ENCODE measurements around the gene HABP2. TPM values are rescaled to one million over a fixed set of nuclear protein-coding genes. Genes with fewer than 3 reads are reported as not detected.

The HABP2 gene
- total and polyA plus RNA-seq, 2 of the 4 experiments (the other 2 are of a cell fraction), result not detected

GRCh38 chr10:113631684-113632367 is 79.0 kb downstream of the HABP2 start:
- no CpG with 5 or more reads among the region's 6 CpGs for WGBS, 2 experiments (ENCODE audit: extremely low coverage in 2 of 2, insufficient read length in 1 of 2)
- no peak for DNase-seq

More at GRCh38 chr10:113631684-113632367, 79.0 kb downstream of the HABP2 start:
- Histone ChIP-seq H2AFZ (replicated peaks; ENCODE audit: low read length, poor library complexity) (no peak overlapping the region), H2BK120ac (ENCODE audit: low read depth, low read length) (no peak overlapping the region), H3K4me3 (ENCODE audit: insufficient read depth, low read depth, low read length) (no peak overlapping the region), H3K4me2 (ENCODE audit: low read depth, low read length) (no peak overlapping the region), H3K56ac (ENCODE audit: extremely low read depth, insufficient read depth, low read length) (no peak overlapping the region), H2BK15ac (ENCODE audit: low read depth, low read length) (no peak overlapping the region), H3K27me3 (ENCODE audit: control insufficient read depth, insufficient read depth, low read length) (peaks cover 3% of the 10 kb centered on the region), H2BK20ac (ENCODE audit: low read depth, low read length) (no peak overlapping the region), H4K5ac (ENCODE audit: low read depth, low read length) (no peak overlapping the region), H3K4ac (ENCODE audit: low read depth, low read length) (no peak overlapping the region), H2AK5ac (ENCODE audit: low read depth, low read length) (no peak overlapping the region), H2AK9ac (replicated peaks; ENCODE audit: low read depth, low read length, poor library complexity) (no peak overlapping the region), H3K4me1 (ENCODE audit: control insufficient read depth, insufficient read depth, low read length) (no peaks in the 10 kb centered on the region), H3K9me1 (ENCODE audit: insufficient read depth, low read length) (no peaks in the 10 kb centered on the region), H4K8ac (ENCODE audit: low read depth in 2 of 2, low read length in 2 of 2) (no peak overlapping the region), H4K91ac (ENCODE audit: insufficient read depth, low read depth, low read length) (no peak overlapping the region), H3K18ac (ENCODE audit: low read depth, low read length) (no peak overlapping the region), H3K9me3 (ENCODE audit: control insufficient read depth, insufficient read depth, low read length) (no peaks in the 10 kb centered on the region), H3K27ac (ENCODE audit: insufficient read depth, low read length) (no peak overlapping the region), H3K36me3 (ENCODE audit: control insufficient read depth, insufficient read depth, low read length) (no peaks in the 10 kb centered on the region), H3K23ac (ENCODE audit: low read depth, low read length) (no peak overlapping the region), H3K14ac (replicated peaks; ENCODE audit: low read depth, low read length) (no peak overlapping the region), H2BK5ac (ENCODE audit: low read depth, low read length, poor library complexity, severe bottlenecking) (no peak overlapping the region), H4K20me1 (ENCODE audit: insufficient read depth, low read length) (no peaks in the 10 kb centered on the region), H3K9ac (ENCODE audit: low read depth, low read length) (no peak overlapping the region), H3K79me1 (ENCODE audit: low read depth in 1 of 2, low read length in 2 of 2) (no peaks in the 10 kb centered on the region)
- BruUV-seq (replicated peaks), result no TSS peak
- in situ Hi-C loops (cut with MboI; ENCODE audit: low sequenced_read_pairs), result no loop called here
- dilution Hi-C loops (cut with HindIII; ENCODE audit: low sequenced_read_pairs, unreplicated experiment), result no loop called here
- ChIA-PET CTCF (no interaction called here), POLR2A (ENCODE audit: unreplicated experiment) (no interaction called here)
- ATAC-seq (ENCODE audit: low read depth), result no peak
- TF ChIP-seq BHLHE40 (IDR thresholded peaks at IDR 0.05; ENCODE audit: low read depth, low read length) (no peak), RFX5 (IDR thresholded peaks at IDR 0.05; ENCODE audit: low read depth, low read length) (no peak), CTCF (conservative IDR thresholded peaks at IDR 0.05; ENCODE audit: low read depth, low read length) (no peak), MXI1 (IDR thresholded peaks at IDR 0.05; ENCODE audit: borderline replicate concordance, low read depth, low read length) (no peak), MAFK (IDR thresholded peaks at IDR 0.05; ENCODE audit: low read depth, low read length) (no peak), CEBPB (IDR thresholded peaks at IDR 0.05; ENCODE audit: low read depth, low read length) (no peak), RCOR1 (IDR thresholded peaks at IDR 0.05; ENCODE audit: insufficient replicate concordance, low read length) (no peak), MAZ (IDR thresholded peaks at IDR 0.05; ENCODE audit: borderline replicate concordance, low read depth, low read length) (no peak), ELK1 (IDR thresholded peaks at IDR 0.05; ENCODE audit: borderline replicate concordance, low read depth, low read length) (no peak), USF2 (IDR thresholded peaks at IDR 0.05; ENCODE audit: low read depth, low read length) (no peak), FOS (IDR thresholded peaks at IDR 0.05; ENCODE audit: low read depth, low read length) (no peak), CHD1 (IDR thresholded peaks at IDR 0.05; ENCODE audit: low read depth, low read length) (no peak), NFE2L2 (IDR thresholded peaks at IDR 0.05; ENCODE audit: low read depth, low read length) (no peak), RAD21 (IDR thresholded peaks at IDR 0.05; ENCODE audit: low read length) (no peak), SMC3 (IDR thresholded peaks at IDR 0.05; ENCODE audit: low read depth, low read length) (no peak), POLR2A (IDR thresholded peaks at IDR 0.05; ENCODE audit: low read depth, low read length) (no peak)
- intact Hi-C loops (cut with micrococcal nuclease), result no loop called here

All from IMR-90 (cell line).